Trophoblast cell (in vitro differentiated cells and primary cell): ENCODE data around the gene NPDC1.
A peak's percentile ranks its signal among the peaks of the same experiment; 100 is the strongest.

Experiments
- DNase-seq, 2 donors: peaks; one replicate each; pipeline ENCODE4 v3.0.0-alpha.2; 2016
- H2AFZ ChIP-seq: 2 replicates; pipeline ENCODE4 v1.6.1; 2013; ENCODE audit warnings: low read length, moderate library complexity, mild to moderate bottlenecking; ENCODE audit not compliant: insufficient read depth, poor library complexity
- H2AK5ac ChIP-seq: 2 replicates; pipeline ENCODE4 v1.6.1; 2013; ENCODE audit warnings: mild to moderate bottlenecking, low read length
- H2BK120ac ChIP-seq: 2 replicates; pipeline ENCODE4 v1.6.1; 2013; ENCODE audit warnings: low read length, mild to moderate bottlenecking, moderate library complexity; ENCODE audit not compliant: insufficient read depth, poor library complexity
- H2BK12ac ChIP-seq: 2 replicates; pipeline ENCODE4 v1.6.1; 2013; ENCODE audit warnings: mild to moderate bottlenecking, low read length, moderate library complexity
- H2BK5ac ChIP-seq: 2 replicates; pipeline ENCODE4 v1.6.1; 2013; ENCODE audit warnings: low read length, low read depth, moderate library complexity, mild to moderate bottlenecking; ENCODE audit not compliant: poor library complexity
- H3K14ac ChIP-seq: 2 replicates; pipeline ENCODE4 v1.6.1; 2013; ENCODE audit warnings: mild to moderate bottlenecking, low read length
- H3K18ac ChIP-seq: 2 replicates; pipeline ENCODE4 v1.6.1; 2013; ENCODE audit warnings: mild to moderate bottlenecking, low read length
- H3K23ac ChIP-seq: 2 replicates; pipeline ENCODE4 v1.6.1; 2013; ENCODE audit warnings: low read length
- H3K27ac ChIP-seq: 2 replicates; pipeline ENCODE4 v1.5.1; 2013; ENCODE audit warnings: low read depth, mild to moderate bottlenecking, inconsistent platforms, low read length, moderate library complexity
- H3K27me3 ChIP-seq: 2 replicates; pipeline ENCODE4 v1.6.1; 2013; ENCODE audit warnings: inconsistent platforms, mild to moderate bottlenecking, low read length, moderate library complexity; ENCODE audit not compliant: insufficient read depth
- H3K36me3 ChIP-seq, 2 experiments: 1 replicate in 1 of 2; 2 replicates in 1 of 2; pipeline ENCODE4 v1.6.1; 2013; ENCODE audit warnings: low read length in 2 of 2, mild to moderate bottlenecking in 2 of 2, moderate library complexity in 1 of 2; ENCODE audit not compliant: insufficient read depth in 2 of 2, control insufficient read depth in 1 of 2
- H3K4ac ChIP-seq: 2 replicates; pipeline ENCODE4 v1.6.1; 2013; ENCODE audit warnings: low read depth, mild to moderate bottlenecking, low read length, moderate library complexity
- H3K4me1 ChIP-seq, 2 experiments: 1 replicate in 1 of 2; 2 replicates in 1 of 2; pipeline ENCODE4 v1.6.1; 2013; ENCODE audit warnings: low read length in 2 of 2, mild to moderate bottlenecking in 2 of 2, moderate library complexity in 1 of 2; ENCODE audit not compliant: insufficient read depth in 2 of 2, control insufficient read depth in 1 of 2
- H3K4me2 ChIP-seq: 2 replicates; pipeline ENCODE4 v1.6.1; 2013; ENCODE audit warnings: inconsistent platforms, mild to moderate bottlenecking, low read length, moderate library complexity
- H3K4me3 ChIP-seq: 2 replicates; pipeline ENCODE4 v1.5.1; 2013; ENCODE audit warnings: mild to moderate bottlenecking, low read depth, low read length, inconsistent platforms
- H3K79me1 ChIP-seq: one replicate; pipeline ENCODE4 v1.6.1; 2013; ENCODE audit warnings: low read length
- H3K79me2 ChIP-seq: 2 replicates; pipeline ENCODE4 v1.6.1; 2013; ENCODE audit warnings: low read length, mild to moderate bottlenecking; ENCODE audit not compliant: control insufficient read depth, insufficient read depth, poor library complexity
- H3K9ac ChIP-seq: 2 replicates; pipeline ENCODE4 v1.6.1; 2013; ENCODE audit warnings: mild to moderate bottlenecking, low read length
- H3K9me3 ChIP-seq: 2 replicates; pipeline ENCODE4 v1.6.1; 2013; ENCODE audit warnings: low read depth, mild to moderate bottlenecking, control low read depth, inconsistent platforms, low read length; ENCODE audit not compliant: insufficient read depth
- H4K12ac ChIP-seq: 2 replicates; pipeline ENCODE4 v1.6.1; 2013; ENCODE audit warnings: low read depth, mild to moderate bottlenecking, low read length, moderate library complexity
- H4K8ac ChIP-seq: 2 replicates; pipeline ENCODE4 v1.6.1; 2013; ENCODE audit warnings: low read depth, mild to moderate bottlenecking, low read length, moderate library complexity
- H4K91ac ChIP-seq: one replicate; pipeline ENCODE4 v1.6.1; 2013; ENCODE audit warnings: low read depth, mild to moderate bottlenecking, low read length, moderate library complexity
- WGBS: extraction: QIAGEN DNeasy Blood & Tissue Kit; methylation state at CpG from one replicate; pipeline ENCODE4 v1.1.7; 2013; ENCODE audit warnings: missing lambda C conversion rate; ENCODE audit not compliant: insufficient read length, insufficient coverage; ENCODE audit errors: extremely low coverage; 5-methylcytosine and 5-hydroxymethylcytosine counted together

Gene NPDC1

GRCh38 chr9:137051145-137051724 lies 5.3 kb upstream of the NPDC1 start:
- Histone ChIP-seq H3K79me1 (no peaks in the 10 kb centered on the region), H3K27me3 (peaks cover 36% of the 10 kb centered on the region), H2AK5ac (no peak overlapping the region), H3K23ac (no peak overlapping the region), H2BK12ac (no peak overlapping the region), H2AFZ (no peak overlapping the region), H3K9ac (no peak overlapping the region), H3K4me1 (peaks cover 10 to 12% of the 10 kb centered on the region in 2 experiments), H3K4me3 (no peak overlapping the region), H3K18ac (no peak overlapping the region), H4K12ac (no peak overlapping the region), H2BK5ac (no peak overlapping the region), H4K8ac (no peak overlapping the region), H4K91ac (no peak overlapping the region), H3K14ac (no peak overlapping the region), H3K4ac (no peak overlapping the region), H2BK120ac (no peak overlapping the region), H3K4me2 (no peak overlapping the region), H3K9me3 (peaks cover 4% of the 10 kb centered on the region), H3K36me3 (no peaks in the 10 kb centered on the region), H3K27ac (no peak overlapping the region), H3K79me2 (no peaks in the 10 kb centered on the region)
- DNase-seq, result no peak
- no CpG with 5 or more reads among the region's 17 CpGs for WGBS

DNA sequence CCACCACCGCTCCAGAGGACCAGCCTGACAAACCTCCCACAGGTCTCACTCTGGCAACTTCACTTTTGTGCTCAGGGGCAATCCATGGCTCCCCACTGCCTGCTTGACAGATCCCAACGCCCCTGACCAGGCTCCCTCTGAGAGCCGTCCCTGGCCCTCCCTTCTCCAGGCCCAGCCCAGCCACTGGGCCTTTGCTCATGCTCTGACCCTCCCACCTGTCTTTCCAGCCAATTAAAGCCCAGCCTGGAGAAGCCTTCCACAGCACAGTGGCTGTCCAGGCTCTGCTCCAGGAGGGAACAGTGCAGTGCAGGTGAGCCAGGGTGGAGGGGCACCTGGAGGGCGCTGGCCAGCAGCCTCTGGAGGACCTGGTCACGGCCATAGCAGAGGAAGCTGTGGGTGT lies 4.6 kb upstream of the NPDC1 start:
- Histone ChIP-seq H2BK12ac (no peak overlapping the region), H2BK5ac (no peak overlapping the region), H3K36me3 (no peaks in the 10 kb centered on the region), H4K8ac (no peak overlapping the region), H3K4me3 (no peak overlapping the region), H2AK5ac (no peak overlapping the region), H2AFZ (no peak overlapping the region), H3K23ac (no peak overlapping the region), H3K18ac (no peak overlapping the region), H4K91ac (no peak overlapping the region), H3K79me2 (no peaks in the 10 kb centered on the region), H3K14ac (no peak overlapping the region), H3K79me1 (no peaks in the 10 kb centered on the region), H3K4me2 (no peak overlapping the region), H3K9ac (no peak overlapping the region), H2BK120ac (no peak overlapping the region), H3K4ac (no peak overlapping the region), H3K4me1 (peaks cover 16% of the 10 kb centered on the region in 2 experiments), H3K27ac (no peak overlapping the region), H3K27me3 (peaks cover 42% of the 10 kb centered on the region), H3K9me3 (peaks cover 4% of the 10 kb centered on the region), H4K12ac (no peak overlapping the region)
- DNase-seq, result peak in 1 of 2 donors; percentile 25
- no CpG with 5 or more reads among the region's 5 CpGs for WGBS

DNA sequence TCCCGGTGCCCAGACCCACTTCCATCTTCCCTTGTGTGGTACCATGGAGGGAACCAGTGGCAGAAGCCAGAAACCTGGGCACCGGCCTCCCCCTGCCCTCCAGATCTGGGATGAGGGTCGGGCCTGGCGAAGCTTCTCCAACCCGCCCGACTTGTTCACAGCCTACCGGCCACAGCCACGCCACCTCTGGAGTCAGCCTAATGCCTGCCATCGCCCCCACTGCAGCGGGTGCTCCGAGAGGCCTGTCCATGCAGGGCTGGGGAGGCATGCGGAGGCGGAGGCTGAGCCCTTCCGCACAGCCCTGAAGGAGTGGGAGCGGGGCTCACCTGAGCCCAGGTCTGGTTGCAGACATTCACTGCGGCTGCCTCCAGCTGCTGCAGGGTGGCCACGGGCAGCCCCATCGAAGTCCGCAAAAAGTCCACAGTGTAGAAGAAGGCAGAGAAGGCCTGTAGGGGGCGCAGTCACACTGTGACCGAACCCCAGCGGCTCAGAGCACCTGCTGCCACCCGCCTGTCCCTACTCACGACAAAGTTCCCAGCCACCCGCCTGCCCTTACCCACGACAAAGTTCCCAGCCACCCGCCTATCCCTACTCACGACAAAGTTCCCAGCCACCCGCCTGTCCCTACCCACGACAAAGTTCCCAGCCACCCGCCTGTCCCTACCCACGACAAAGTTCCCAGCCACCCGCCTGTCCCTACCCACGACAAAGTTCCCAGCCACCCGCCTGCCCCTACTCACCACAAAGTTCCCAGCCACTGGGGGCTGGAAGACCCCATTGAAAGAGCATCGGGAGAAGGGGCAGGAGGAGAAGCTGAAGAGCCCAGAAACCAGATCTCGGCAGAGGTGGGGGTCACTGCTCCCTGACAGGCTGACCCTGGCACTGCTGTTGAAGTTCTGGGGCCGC lies 3.8 kb upstream of the NPDC1 start:
- no peak overlapping the region for H2AK5ac ChIP-seq
- no peaks in the 10 kb centered on the region for H3K79me1 ChIP-seq
- H3K79me2 ChIP-seq, result no peaks in the 10 kb centered on the region
- no peak overlapping the region for H3K23ac ChIP-seq
- H2AFZ ChIP-seq, result no peak overlapping the region
- H3K36me3 ChIP-seq, result no peaks in the 10 kb centered on the region
- H3K27me3 ChIP-seq, result peaks cover 50% of the 10 kb centered on the region
- peaks cover 4% of the 10 kb centered on the region for H3K9me3 ChIP-seq
- no peak overlapping the region for H3K14ac ChIP-seq
- peaks cover 19 to 21% of the 10 kb centered on the region in 2 experiments for H3K4me1 ChIP-seq
- H3K4me2 ChIP-seq, result no peak overlapping the region
- peak; percentile 14 to 54 for DNase-seq
- no peak overlapping the region for H4K91ac ChIP-seq
- no peak overlapping the region for H3K9ac ChIP-seq
- H2BK5ac ChIP-seq, result no peak overlapping the region
- H3K4me3 ChIP-seq, result no peak overlapping the region
- H3K4ac ChIP-seq, result no peak overlapping the region
- no CpG with 5 or more reads among the region's 38 CpGs for WGBS
- no peak overlapping the region for H3K27ac ChIP-seq
- no peak overlapping the region for H4K8ac ChIP-seq
- no peak overlapping the region for H2BK120ac ChIP-seq
- H4K12ac ChIP-seq, result no peak overlapping the region
- H2BK12ac ChIP-seq, result no peak overlapping the region
- H3K18ac ChIP-seq, result no peak overlapping the region

- H3K36me3 ChIP-seq, result no peaks in the 10 kb centered on the region
- no peak overlapping the region for H3K14ac ChIP-seq
- H3K4ac ChIP-seq, result no peak overlapping the region
- no peak overlapping the region for H3K4me3 ChIP-seq
- no peak overlapping the region for H3K23ac ChIP-seq
- no peak overlapping the region for H4K12ac ChIP-seq
- no peak overlapping the region for H2BK12ac ChIP-seq
- peaks cover 14 to 18% of the 10 kb centered on the region in 2 experiments for H3K4me1 ChIP-seq
- no peak for DNase-seq
- no peak overlapping the region for H2AK5ac ChIP-seq
- no peaks in the 10 kb centered on the region for H3K79me2 ChIP-seq
- H2BK5ac ChIP-seq, result no peak overlapping the region
- no peak overlapping the region for H3K18ac ChIP-seq
- no peak overlapping the region for H2BK120ac ChIP-seq
- peaks cover 46% of the 10 kb centered on the region for H3K27me3 ChIP-seq
- H2AFZ ChIP-seq, result no peak overlapping the region
- H4K91ac ChIP-seq, result no peak overlapping the region
- no CpG with 5 or more reads among the region's 72 CpGs for WGBS
- peaks cover 4% of the 10 kb centered on the region for H3K9me3 ChIP-seq
- H3K9ac ChIP-seq, result no peak overlapping the region
- H3K79me1 ChIP-seq, result no peaks in the 10 kb centered on the region
- no peak overlapping the region for H3K4me2 ChIP-seq
- H3K27ac ChIP-seq, result no peak overlapping the region
- no peak overlapping the region for H4K8ac ChIP-seq
Observed at GRCh38 chr9:137048655-137049543, 2.9 kb upstream of the NPDC1 start.
